HG03457 (cell line): Measurements from ENCODE around the gene MEGF11.
"Not testable (repeated sequence)": the region's sequence is repeated elsewhere in the genome, so short reads cannot be mapped to it uniquely, and the experiment has no call there.

Source experiments
- ATAC-seq: cut with Tn5 transposase; IDR thresholded peaks from one replicate; pipeline ENCODE4 v1.9.1; 2021; ENCODE audit warnings: moderate number of reproducible peaks; ENCODE audit not compliant: unreplicated experiment

The MEGF11 gene

DNA sequence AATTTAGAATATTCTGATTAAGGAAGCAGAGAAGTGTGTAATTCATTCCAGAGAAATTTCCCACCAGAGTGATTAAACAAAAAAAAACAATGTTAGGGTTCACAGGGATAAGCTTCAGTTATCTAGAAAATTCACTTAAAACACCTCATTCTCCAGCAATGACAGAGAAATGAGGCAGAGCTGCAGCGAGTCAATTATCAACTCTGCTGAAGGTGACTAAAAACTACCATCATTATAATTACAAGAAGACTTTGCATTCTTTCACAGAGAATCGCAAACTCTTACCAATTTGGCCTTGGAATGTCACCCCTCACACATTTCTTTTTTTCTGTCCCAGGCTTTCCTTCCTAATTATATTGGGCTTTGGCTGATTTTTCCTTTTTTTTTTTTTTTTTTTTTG is 267.1 kb downstream of the MEGF11 start:
- no peak for ATAC-seq

GRCh38 chr15:65985387-65985786 is 268.2 kb downstream of the MEGF11 start:
- no peak for ATAC-seq

DNA sequence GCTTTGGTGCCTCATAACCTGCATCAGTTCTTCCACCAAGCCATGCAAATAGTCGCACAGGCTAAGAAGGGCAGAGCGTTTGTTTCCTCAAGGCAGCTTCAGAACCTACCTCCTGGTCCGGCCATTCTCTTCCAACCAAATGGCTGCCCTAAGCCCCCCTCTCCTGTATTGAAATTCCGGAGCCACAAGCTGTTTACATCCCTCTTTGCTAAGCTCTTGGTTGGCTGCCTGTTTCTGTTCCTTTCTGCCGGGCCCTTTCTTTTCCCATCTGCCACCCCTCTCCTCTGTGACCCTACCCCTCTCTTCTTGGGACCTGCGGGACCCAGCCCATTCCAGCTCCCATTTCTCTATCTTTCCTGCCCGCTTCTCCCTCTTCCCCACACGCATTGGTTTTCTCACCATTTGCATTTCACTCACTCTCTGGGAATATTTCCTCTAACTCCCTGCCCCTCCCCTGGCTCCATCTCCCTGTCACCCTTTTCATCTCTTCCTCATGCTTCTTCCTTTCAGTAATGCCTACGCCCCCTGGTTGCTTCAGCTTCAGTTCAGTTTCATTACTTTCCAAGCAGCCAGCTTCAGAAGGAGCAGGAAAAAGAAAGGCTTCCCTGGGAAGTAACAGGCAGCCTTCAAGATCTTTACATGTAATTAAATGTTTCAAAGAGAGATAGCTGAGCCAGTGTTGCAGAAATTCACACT is 270.8 kb downstream of the MEGF11 start:
- no peak for ATAC-seq

- ATAC-seq: no peak
These were observed 271.5 kb downstream of the MEGF11 start for GRCh38 chr15:65981837-65982626.

- ATAC-seq: no peak
These were observed 272.6 kb downstream of the MEGF11 start for GRCh38 chr15:65980824-65981456.

DNA sequence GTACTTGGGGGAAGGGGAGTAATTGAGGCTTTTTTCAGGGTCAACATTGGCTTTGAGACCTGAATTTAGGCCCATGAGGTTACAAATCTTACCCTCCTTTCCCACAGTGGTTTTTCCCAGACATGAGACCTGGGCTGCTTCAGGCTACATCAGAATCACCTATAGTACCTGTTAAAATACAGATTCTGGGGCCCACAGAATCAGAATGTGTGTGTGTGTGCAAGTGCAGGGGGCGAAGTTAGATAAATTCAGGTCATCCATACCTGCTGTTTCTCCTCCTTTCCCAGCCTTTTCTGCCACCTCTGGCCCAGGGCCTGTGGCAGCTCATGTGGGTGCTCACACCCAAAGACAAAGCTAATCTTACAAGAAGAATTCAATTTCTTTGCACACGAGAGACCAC is 273.7 kb downstream of the MEGF11 start:
- no peak for ATAC-seq

GRCh38 chr15:65979316-65979715 is 274.2 kb downstream of the MEGF11 start:
- no peak for ATAC-seq

GRCh38 chr15:65978110-65978509 is 275.4 kb downstream of the MEGF11 start:
- ATAC-seq: no peak

DNA sequence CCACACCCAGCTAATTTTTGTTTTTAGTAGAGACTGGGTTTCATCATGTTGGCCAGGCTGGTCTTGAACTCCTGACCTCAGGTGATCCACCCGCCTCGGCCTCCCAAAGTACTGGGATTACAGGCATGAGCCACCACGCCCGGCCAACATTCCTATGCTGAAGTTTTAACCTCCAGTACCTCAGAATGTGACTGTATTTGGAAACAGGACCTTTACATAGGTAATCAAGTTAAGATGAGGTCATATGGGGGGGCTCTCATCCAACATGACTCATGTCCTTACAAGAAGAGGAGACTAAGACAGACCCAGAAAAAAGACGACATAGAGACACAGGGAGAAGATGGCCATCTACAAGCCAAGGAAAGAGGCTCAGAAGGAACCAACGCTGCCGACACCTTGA is 277.4 kb downstream of the MEGF11 start:
- ATAC-seq: not testable (repeated sequence)

DNA sequence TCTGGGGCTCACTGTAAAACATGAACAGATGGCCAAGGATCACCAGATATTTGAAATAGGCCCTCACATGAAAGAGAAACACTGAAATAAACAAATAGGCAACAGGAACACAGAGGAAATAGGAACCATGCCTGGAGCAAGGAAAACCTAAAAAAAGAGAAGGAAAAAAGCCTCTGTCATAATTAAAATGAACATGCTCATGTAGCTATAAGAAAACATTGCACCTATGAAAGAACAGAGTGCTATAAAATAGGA is 281.9 kb downstream of the MEGF11 start:
- no peak for ATAC-seq

GRCh38 chr15:65970937-65971740 is 282.4 kb downstream of the MEGF11 start:
- ATAC-seq: no peak

DNA sequence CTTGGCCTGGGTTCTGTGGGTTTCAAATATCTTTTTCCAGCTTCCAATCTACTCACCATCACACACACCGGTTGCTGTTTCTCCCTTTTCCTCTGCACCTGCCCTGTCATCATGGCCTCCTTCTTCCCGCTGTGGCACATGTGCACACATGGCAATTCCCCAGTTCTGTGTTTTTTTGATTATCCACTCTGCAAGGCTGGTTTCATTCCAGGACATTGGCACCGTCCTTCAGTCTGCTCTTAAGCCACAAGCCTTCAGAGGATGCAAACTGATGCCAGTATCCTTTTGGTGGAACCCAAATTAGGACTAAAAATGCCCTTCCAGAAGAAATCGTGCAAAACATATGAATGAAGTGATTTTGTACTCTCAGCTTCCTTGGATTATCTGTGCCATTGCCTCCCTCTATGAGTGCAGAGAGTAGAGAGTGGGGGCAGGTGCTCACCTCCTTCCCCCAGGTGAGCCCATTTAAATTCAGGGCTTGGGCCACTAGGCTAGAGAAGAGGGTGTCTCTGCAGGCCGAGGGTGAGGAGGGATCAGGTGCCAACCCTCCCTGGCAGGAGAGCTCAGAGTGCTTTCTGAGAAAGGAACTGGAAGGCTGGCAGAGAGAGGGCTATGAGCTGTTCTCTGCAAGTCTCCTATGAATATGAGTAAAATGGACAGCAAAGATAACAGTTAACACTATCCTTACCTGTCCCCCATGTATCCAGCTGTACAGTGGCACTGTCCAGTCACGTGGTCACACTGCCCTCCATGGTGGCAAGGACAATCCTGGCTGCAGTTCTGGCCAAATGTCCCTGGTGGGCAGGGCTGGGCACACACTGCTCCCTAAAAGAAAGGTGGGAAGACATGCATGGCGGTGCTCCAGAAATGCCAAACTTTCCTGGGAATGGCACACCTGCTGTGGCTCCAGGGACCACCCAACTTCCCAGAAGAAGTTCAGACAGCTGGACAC is 283.4 kb downstream of the MEGF11 start:
- no peak for ATAC-seq

GRCh38 chr15:65968511-65968910 is 285.0 kb downstream of the MEGF11 start:
- no peak for ATAC-seq

- no peak for ATAC-seq
These were observed 288.6 kb downstream of the MEGF11 start for GRCh38 chr15:65964792-65965433.

- no peak for ATAC-seq
These were observed 289.6 kb downstream of the MEGF11 start for GRCh38 chr15:65963911-65964482.

DNA sequence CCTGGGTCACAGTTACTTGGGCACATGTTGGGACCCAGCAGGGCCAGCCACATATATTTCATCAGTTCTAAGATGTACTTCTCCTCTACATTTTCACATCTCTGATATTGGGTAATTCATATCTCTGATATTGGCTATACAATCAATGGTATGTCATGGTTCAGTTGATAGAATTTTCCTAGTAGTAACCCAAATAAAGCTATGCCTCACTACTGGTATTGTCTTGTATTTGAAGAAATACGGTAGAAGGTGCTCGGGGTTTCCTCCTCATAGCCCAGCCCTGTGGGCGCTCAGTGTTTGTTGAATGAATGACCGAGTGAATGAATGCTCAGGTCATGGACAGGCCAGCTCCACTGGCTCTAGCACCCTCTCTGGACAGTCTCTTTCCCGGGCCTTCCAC is 290.2 kb downstream of the MEGF11 start:
- no peak for ATAC-seq

DNA sequence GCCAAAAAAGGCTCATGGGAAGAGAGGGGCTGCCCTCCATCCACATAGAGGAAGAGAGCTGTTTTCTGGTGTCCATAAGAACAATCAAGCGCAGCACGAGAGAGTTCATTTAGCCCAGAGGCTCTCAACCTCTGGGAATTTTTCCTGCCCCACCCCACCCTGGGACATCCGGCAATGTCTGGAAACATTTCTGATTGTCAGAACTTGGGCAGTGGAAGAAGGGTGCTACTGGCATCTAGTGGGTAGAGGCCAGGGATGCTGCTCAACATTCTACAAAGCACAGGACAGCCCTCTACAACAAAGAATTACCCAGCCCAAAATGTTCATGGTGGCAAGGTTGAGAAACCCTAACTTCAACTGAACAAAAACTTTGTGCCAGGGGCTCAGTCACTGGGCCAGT is 291.4 kb downstream of the MEGF11 start:
- ATAC-seq: no peak

DNA sequence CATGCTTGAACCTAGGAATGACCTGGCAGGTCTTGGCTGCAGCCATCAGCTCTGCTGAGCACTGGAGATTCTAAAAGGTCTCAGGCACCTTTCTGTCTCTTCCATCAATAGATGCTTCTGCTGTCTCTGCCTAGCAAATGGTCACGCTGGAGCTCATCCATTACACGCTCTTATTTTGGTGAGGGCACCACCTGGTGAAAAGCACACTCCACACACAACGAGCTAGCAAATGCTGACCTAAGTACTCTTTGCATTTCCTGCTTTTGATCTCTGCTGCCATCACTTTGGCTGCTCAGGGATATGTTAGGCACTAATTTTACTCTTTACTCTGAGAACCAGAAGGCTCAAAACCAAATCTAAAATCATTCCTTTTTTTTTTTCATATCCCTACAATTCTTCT is 293.0 kb downstream of the MEGF11 start:
- no peak for ATAC-seq

DNA sequence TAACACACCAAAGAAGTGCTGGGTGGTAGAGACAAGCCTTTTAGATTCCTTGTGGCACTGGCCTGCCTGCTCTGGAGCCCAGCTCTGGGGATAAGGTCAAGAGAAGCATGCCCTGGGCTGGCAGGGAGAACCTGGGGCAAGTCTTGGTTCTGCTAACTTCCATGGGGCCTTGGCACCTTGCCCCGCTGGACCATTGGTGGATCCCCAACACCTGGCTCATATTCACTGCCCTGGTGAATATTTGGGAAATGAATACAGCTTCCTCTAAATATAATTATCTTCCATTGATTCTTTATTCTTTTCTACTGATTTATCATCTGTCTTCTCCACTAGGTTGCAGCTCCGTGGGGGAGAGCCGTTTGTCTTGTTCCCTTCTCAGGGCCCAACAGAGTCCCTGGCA is 294.7 kb downstream of the MEGF11 start:
- no peak for ATAC-seq

DNA sequence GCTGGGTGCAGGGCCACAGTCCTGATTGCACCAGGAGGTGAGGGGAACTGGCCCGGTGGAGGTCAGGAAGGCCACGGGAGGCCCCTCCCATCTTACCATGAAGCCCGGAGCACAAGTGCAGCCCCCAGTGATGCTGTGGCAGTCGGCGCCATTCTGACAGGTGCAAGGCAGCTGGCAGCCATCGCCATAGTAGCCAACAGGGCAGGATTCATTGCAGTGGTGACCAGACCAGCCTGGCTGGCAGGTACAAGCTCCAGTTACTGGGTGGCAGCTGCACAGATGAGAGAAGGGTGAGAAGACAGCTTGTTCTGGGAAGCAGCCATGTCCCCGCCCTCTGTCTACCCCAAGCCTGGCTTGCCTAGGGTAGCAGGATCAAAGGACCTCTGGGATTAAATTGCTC is 296.1 kb downstream of the MEGF11 start:
- ATAC-seq: no peak
